Measurements from ENCODE around the gene LAMC3.
A peak's percentile ranks its signal among the peaks of the same experiment; 100 is the strongest.

Gene LAMC3

GRCh38 chr9:131001990-131002389 lies 7.0 kb upstream of the LAMC3 start:
- in situ Hi-C loops (cut with MboI; ENCODE audit: low pct_unique_long_range_greater_than_20kb, low sequenced_read_pairs) = no loop called here

DNA sequence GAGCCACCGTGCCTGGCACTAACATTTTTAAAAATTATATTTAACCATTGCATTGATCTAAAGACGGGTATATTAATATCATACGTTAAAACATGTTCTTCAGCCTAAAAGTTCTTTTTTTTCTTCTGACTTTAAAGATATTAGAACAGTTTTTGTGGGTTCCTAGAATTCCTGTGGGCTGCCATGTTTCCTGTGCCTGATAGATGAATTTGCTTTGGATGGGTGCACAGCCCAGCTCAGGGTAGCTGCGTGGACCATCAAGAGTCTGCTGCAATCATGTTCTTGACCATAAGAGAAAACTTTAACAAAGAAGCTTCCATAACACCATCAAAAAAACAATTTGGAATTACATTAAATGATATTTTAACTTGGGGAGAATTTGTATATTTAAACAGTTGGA lies 2.4 kb upstream of the LAMC3 start:
- no peak for DNase-seq
- in situ Hi-C loops (cut with MboI; ENCODE audit: low pct_unique_long_range_greater_than_20kb, low sequenced_read_pairs) = no loop called here

More at GRCh38 chr9:131001990-131002389, 7.0 kb upstream of the LAMC3 start:
- DNase-seq = no peak

DNA sequence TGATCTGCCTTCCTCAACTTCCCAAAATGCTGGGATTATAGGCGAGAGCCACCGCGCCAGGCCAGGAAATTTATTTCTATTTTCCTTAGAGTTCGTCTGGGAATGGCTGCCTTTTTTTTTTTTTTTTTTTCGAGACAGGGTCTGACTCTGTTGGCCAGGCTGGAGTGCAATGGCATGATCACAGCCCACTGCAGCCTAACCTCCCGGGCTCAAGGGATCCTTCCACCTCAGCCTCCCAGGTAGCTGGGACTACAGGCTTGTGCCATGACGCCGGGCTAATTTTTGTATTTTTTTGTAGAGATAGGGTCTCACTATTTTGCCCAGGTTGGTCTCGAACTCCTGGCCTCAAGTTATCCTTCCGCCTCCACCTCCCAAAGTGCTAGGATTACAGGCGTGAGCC lies 888 bp upstream of the LAMC3 start:
- in situ Hi-C loops (cut with MboI; ENCODE audit: low pct_unique_long_range_greater_than_20kb, low sequenced_read_pairs) = no loop called here
- DNase-seq = no peak

- DNase-seq = no peak
- in situ Hi-C loops (cut with MboI; ENCODE audit: low pct_unique_long_range_greater_than_20kb, low sequenced_read_pairs) = no loop called here
These were observed 438 bp upstream of the LAMC3 start for GRCh38 chr9:131008563-131008908.

DNA sequence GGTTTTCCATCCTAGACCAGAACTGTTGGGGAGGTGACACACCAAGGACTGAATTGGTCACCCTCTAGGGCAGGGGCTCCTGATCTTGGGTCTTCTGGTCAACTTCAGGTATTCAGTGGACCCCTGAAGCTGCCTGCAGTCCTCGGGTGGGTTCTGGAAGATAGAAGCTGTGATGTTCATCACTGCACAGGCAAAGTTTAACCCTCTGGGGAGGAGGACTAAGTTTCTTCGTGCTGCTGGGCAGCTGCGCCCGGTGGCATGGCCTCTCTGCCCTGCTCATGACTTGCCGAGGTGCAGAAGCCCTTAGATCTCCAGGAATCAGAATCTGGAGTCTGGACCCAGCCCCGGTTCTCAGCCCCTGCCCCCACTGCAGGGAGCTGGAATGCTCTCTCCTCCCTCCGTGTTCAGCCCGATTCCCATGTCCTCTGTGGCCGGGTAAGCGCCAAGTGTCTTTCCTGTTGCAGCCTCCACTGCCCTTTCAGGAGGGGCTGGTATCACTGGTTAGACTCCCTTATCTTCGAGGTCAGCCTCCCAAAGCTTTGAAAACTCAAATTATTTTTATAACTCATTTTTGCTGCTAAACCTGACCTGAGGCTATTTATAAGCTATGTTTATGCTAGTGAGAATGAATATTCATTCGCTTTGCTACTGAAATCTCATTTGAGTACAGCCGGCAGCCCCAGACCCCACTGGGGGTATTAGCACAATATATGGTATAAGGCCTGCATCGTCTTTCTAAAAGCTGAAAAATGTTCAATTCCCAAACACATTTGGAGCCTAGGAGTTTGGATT lies 1.7 kb downstream of the LAMC3 start:
- in situ Hi-C loops (cut with MboI; ENCODE audit: low pct_unique_long_range_greater_than_20kb, low sequenced_read_pairs) = no loop called here
- DNase-seq = no peak

GRCh38 chr9:131011274-131012022 lies 2.5 kb downstream of the LAMC3 start:
- in situ Hi-C loops (cut with MboI; ENCODE audit: low pct_unique_long_range_greater_than_20kb, low sequenced_read_pairs) = no loop called here
- no peak for DNase-seq

GRCh38 chr9:131012023-131012334 lies 3.0 kb downstream of the LAMC3 start:
- DNase-seq = peak; percentile 20
- in situ Hi-C loops (cut with MboI; ENCODE audit: low pct_unique_long_range_greater_than_20kb, low sequenced_read_pairs) = no loop called here

DNA sequence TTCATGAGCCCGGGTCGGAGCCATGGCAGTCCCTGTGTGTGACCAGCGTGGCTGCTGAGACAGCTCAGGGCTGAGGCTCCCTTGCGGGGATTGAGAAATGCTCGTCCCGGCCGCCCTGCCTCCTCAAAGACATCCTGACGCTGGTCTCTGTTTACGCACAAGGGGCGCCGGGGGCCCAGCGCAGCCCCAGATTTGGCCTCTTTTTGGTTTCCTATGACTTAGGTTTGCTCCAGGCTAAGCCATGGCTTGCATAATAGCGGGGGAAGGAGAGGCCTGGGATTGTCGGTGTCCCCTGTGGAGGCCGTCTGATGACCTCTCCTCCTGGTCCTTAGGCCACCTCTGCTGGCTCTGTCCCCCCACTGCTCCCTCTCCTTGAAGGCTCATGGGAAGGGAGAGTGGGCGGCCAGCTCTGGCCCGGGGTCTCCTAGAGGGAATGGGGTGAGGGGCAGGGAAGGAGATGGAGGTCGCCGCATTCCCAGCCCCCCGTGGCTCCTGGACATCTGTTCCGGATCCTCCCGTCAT lies 3.5 kb downstream of the LAMC3 start:
- in situ Hi-C loops (cut with MboI; ENCODE audit: low pct_unique_long_range_greater_than_20kb, low sequenced_read_pairs) = no loop called here
- no peak for DNase-seq

- DNase-seq = no peak
- in situ Hi-C loops (cut with MboI; ENCODE audit: low pct_unique_long_range_greater_than_20kb, low sequenced_read_pairs) = no loop called here
These were observed 4.2 kb downstream of the LAMC3 start for GRCh38 chr9:131013015-131013755.

- in situ Hi-C loops (cut with MboI; ENCODE audit: low pct_unique_long_range_greater_than_20kb, low sequenced_read_pairs) = no loop called here
- no peak for DNase-seq
These were observed 5.0 kb downstream of the LAMC3 start for GRCh38 chr9:131013771-131014676.

- in situ Hi-C loops (cut with MboI; ENCODE audit: low pct_unique_long_range_greater_than_20kb, low sequenced_read_pairs) = no loop called here
- DNase-seq = no peak
These were observed 6.1 kb downstream of the LAMC3 start for GRCh38 chr9:131015112-131015511.

DNA sequence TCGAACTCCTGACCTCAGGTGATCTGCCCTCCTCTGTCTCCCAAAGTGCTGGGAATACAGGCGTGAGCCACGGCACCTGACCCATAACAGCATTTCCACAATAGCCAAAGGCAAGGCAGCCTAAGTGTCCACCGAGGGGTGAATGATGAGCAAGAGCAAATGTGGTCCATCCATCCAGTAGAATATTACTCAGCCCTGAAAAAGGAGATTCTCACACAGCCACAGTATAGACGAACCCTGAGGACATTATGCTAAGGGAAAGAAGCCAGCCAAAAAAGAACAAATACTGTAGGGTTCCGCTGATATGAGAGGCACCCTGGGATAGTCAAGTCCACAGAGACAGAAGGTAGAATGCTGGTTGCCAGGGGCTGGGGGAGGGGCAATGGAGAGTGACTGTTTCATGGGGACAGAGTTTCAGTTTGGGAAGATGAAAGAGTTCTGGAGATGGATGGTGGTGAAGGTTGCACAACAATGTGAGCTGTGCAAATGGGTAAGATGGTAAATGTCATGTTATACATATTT lies 7.0 kb downstream of the LAMC3 start:
- in situ Hi-C loops (cut with MboI; ENCODE audit: low pct_unique_long_range_greater_than_20kb, low sequenced_read_pairs) = no loop called here

GRCh38 chr9:131017067-131017466 lies 8.1 kb downstream of the LAMC3 start:
- in situ Hi-C loops (cut with MboI; ENCODE audit: low pct_unique_long_range_greater_than_20kb, low sequenced_read_pairs) = no loop called here
- DNase-seq = no peak

More for the DNA sequence above, 7.0 kb downstream of the LAMC3 start:
- no peak for DNase-seq

GRCh38 chr9:131018621-131019020 lies 9.6 kb downstream of the LAMC3 start:
- in situ Hi-C loops (cut with MboI; ENCODE audit: low pct_unique_long_range_greater_than_20kb, low sequenced_read_pairs) = no loop called here

GRCh38 chr9:131019388-131020239 lies 10.6 kb downstream of the LAMC3 start:
- in situ Hi-C loops (cut with MboI; ENCODE audit: low pct_unique_long_range_greater_than_20kb, low sequenced_read_pairs) = no loop called here

More at GRCh38 chr9:131018621-131019020, 9.6 kb downstream of the LAMC3 start:
- DNase-seq = no peak

GRCh38 chr9:131020388-131020787 lies 11.4 kb downstream of the LAMC3 start:
- DNase-seq = no peak
- in situ Hi-C loops (cut with MboI; ENCODE audit: low pct_unique_long_range_greater_than_20kb, low sequenced_read_pairs) = no loop called here

More at GRCh38 chr9:131019388-131020239, 10.6 kb downstream of the LAMC3 start:
- DNase-seq = no peak

DNA sequence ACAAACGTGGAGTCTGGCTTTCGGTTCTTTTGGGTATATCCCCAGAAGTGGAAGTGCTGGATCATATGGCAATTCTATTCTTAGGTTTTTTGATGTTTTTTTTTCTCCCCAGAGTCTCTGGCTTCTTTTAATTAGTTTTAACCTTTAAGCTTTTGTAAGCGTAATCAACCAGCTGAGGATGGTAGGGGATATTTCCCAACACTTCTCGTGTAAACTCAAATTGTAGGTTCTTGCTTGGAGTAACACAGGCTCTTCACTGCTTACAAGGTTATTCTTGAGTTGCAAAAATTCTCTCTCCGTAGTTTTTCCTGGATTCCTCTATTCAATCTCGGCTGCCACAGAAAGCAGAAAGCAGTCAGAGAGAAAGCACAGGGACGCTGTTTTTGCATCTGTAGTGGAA lies 11.9 kb downstream of the LAMC3 start:
- in situ Hi-C loops (cut with MboI; ENCODE audit: low pct_unique_long_range_greater_than_20kb, low sequenced_read_pairs) = no loop called here
- DNase-seq = no peak

GRCh38 chr9:131021785-131022184 lies 12.8 kb downstream of the LAMC3 start:
- in situ Hi-C loops (cut with MboI; ENCODE audit: low pct_unique_long_range_greater_than_20kb, low sequenced_read_pairs) = no loop called here
- no peak for DNase-seq
